ENCODE measurements around the gene C3orf33. TPM values are rescaled to one million over a fixed set of nuclear protein-coding genes. Genes with fewer than 3 reads are reported as not detected.

The C3orf33 gene
- total and polyA plus RNA-seq, 2 of the 8 experiments (the other 6 are each of a cell fraction or from before 2014, with no cell fraction given) = 3.4 to 4.5 TPM

DNA sequence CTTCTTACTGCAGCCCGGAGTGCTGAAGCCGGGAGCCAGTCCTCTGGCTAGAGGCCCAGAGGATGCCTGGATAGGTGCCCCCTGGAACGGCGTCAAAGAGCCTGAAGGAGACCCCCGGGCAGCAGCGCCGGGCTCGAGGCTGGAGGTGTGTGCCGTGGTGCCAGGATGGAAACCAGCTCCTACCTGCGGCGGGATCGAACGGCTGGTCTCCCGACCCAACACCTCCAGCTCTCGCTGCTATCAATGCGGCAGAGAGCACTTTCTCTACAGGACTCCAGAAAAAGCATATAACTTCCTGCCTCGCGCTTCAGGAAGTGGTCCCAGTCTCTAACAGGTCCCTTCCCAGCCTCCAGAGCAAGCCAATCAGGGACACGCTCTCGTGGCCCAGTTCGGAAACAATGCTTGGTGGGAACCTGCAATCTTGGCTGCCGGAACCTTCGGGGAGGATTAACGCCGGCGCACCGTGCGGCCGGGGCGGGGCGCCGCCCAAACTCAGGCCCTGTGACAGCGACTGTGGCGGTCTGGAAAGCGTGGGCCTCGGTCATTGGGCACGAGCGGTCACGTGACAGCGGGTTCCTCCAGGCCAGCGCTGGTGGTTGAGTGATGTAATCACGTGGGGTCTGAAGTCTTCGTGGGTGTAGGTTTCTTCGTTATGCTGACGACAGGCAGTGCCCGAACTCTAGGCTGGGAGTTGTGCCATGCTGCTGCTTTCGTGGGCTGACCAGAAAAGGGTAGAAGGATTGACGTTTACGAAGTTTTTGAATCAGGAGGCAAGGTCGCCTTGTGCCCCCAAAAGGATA is 48.3 kb upstream of the C3orf33 start, which contains the start of gene SLC33A1 (continued):
- TF ChIP-seq NANOG (IDR thresholded peaks at IDR 0.05; ENCODE audit: insufficient read depth, low read depth, low read length, poor library complexity, severe bottlenecking) = no peak
- peak; percentile 78 for TF ChIP-seq POLR2AphosphoS5 (IDR thresholded peaks at IDR 0.05; ENCODE audit: low read depth, low read length)
- no peak for TF ChIP-seq SP2 (IDR thresholded peaks at IDR 0.05; ENCODE audit: low read length)
- TF ChIP-seq, protein P1, sequence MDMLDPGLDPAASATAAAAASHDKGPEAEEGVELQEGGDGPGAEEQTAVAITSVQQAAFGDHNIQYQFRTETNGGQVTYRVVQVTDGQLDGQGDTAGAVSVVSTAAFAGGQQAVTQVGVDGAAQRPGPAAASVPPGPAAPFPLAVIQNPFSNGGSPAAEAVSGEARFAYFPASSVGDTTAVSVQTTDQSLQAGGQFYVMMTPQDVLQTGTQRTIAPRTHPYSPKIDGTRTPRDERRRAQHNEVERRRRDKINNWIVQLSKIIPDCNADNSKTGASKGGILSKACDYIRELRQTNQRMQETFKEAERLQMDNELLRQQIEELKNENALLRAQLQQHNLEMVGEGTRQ (IDR thresholded peaks at IDR 0.05; ENCODE audit: low read length) = peak; percentile 98
- TF ChIP-seq TAF1 (IDR thresholded peaks at IDR 0.05; ENCODE audit: low read depth, low read length) = peak; percentile 85
- TF ChIP-seq CEBPB (IDR thresholded peaks at IDR 0.05; ENCODE audit: low read depth, low read length) = peak; percentile 80
- TF ChIP-seq GTF2F1 (IDR thresholded peaks at IDR 0.05; ENCODE audit: borderline replicate concordance, low read depth, low read length) = peak; percentile 70; the same call in 1 of the 2 replicates
- TF ChIP-seq JUND (IDR thresholded peaks at IDR 0.05; ENCODE audit: low read length) = peak; percentile 55; the same call in 1 of the 2 replicates
- peak; percentile 76 for TF ChIP-seq TBP (IDR thresholded peaks at IDR 0.05; ENCODE audit: low read depth, low read length)
- TF ChIP-seq HDAC2 (IDR thresholded peaks at IDR 0.05; ENCODE audit: borderline replicate concordance in 1 of 2, low read depth in 2 of 2, low read length in 2 of 2) = 0 out of 4 replicates have a peak, but pooled peaks of 1 of the 2 experiments have one; percentile 18
- TF ChIP-seq CREB1 (IDR thresholded peaks at IDR 0.05) = peak; percentile 72
- TF ChIP-seq GABPA (IDR thresholded peaks at IDR 0.05; ENCODE audit: borderline replicate concordance, insufficient read depth, low read length) = peak; percentile 98
- no peak for TF ChIP-seq SIRT6 (IDR thresholded peaks at IDR 0.05; ENCODE audit: low read length)
- no peak; the same call in 1 of the 2 replicates for TF ChIP-seq SP4 (IDR thresholded peaks at IDR 0.05; ENCODE audit: low read length)
- no peak for TF ChIP-seq EGR1 (IDR thresholded peaks at IDR 0.05; ENCODE audit: borderline replicate concordance, low read depth, low read length)
- TF ChIP-seq EZH2 (IDR thresholded peaks at IDR 0.05; ENCODE audit: low read depth, low read length, severe bottlenecking) = no peak
- no peak for TF ChIP-seq CBX8 (IDR thresholded peaks at IDR 0.05; ENCODE audit: borderline replicate concordance, low read depth, low read length)
- TF ChIP-seq CHD2 (IDR thresholded peaks at IDR 0.05; ENCODE audit: low read length) = 0 out of 2 replicates have a peak, but pooled peaks have one; percentile 55
- TF ChIP-seq SRF (IDR thresholded peaks at IDR 0.05; ENCODE audit: low read depth, low read length) = peak; percentile 49
- TF ChIP-seq CTBP2 (IDR thresholded peaks at IDR 0.05; ENCODE audit: borderline replicate concordance, insufficient read depth, insufficient read length, low read length) = no peak
- peak; percentile 5; the same call in 1 of the 2 replicates for TF ChIP-seq SIX5 (IDR thresholded peaks at IDR 0.05; ENCODE audit: low read depth, low read length)
- TF ChIP-seq RBBP5 (IDR thresholded peaks at IDR 0.05; ENCODE audit: borderline replicate concordance, low read depth, low read length) = peak; percentile 78; the same call in 1 of the 2 replicates
- no peak for TF ChIP-seq TCF12 (IDR thresholded peaks at IDR 0.05; ENCODE audit: low read depth, low read length)

Measured in H1 (cell line).